H1 (cell line): Measurements from ENCODE around the gene DCBLD1. TPM values are rescaled to one million over a fixed set of nuclear protein-coding genes. Genes with fewer than 3 reads are reported as not detected.

Source experiments
- CTCF ChIA-PET: fragments of 300-600 bp; sonication (Branson Sonifier 250); formaldehyde crosslinking; loops from one replicate; lab custom pipeline; 2021; ENCODE audit not compliant: partially characterized antibody; lab: Charles Lee
- POLR2A ChIA-PET: fragments of 300-600 bp; sonication (Branson Sonifier 250); formaldehyde crosslinking; loops from one replicate; lab custom pipeline; 2021; ENCODE audit warnings: inconsistent platforms; ENCODE audit not compliant: partially characterized antibody; lab: Charles Lee
- DNase-seq, 2 experiments: peaks; one replicate each; pipeline versions ENCODE4 v3.0.0 to v3.0.0-alpha.2; 2010 to 2022; ENCODE audit warnings: low spot score in 2 of 2, low read depth in 1 of 2, mixed read lengths in 1 of 2
- FAIRE-seq: peaks from 2 replicates; lab custom pipeline; 2011; peaks lifted over from hg19 to GRCh38; lab: Jason Lieb, UNC
- H2AFZ ChIP-seq: 2 replicates; pipeline ENCODE4 v1.8.1; 2012; ENCODE audit warnings: low read length, inconsistent platforms
- H2AK5ac ChIP-seq: 2 replicates; pipeline ENCODE4 v1.6.1; 2013; ENCODE audit warnings: low read depth, low read length
- H2BK120ac ChIP-seq: replicated peaks from 2 replicates; pipeline ENCODE3; 2013; ENCODE audit warnings: low read depth, low read length, inconsistent platforms
- H2BK12ac ChIP-seq: 2 replicates; pipeline ENCODE4 v1.6.1; 2013; ENCODE audit warnings: low read depth, low read length
- H2BK15ac ChIP-seq: 2 replicates; pipeline ENCODE4 v1.6.1; 2013; ENCODE audit warnings: low read length
- H2BK20ac ChIP-seq: 2 replicates; pipeline ENCODE4 v1.6.1; 2013; ENCODE audit warnings: low read length
- H2BK5ac ChIP-seq: 2 replicates; pipeline ENCODE4 v1.6.1; 2013; ENCODE audit warnings: low read depth, low read length
- H3K14ac ChIP-seq: 2 replicates; pipeline ENCODE4 v1.6.1; 2013; ENCODE audit warnings: inconsistent platforms; ENCODE audit not compliant: insufficient read length
- H3K18ac ChIP-seq: 2 replicates; pipeline ENCODE4 v1.6.1; 2013; ENCODE audit warnings: low read length; ENCODE audit errors: extremely low read depth
- H3K23ac ChIP-seq: 2 replicates; pipeline ENCODE4 v1.6.1; 2013; ENCODE audit warnings: inconsistent platforms; ENCODE audit not compliant: insufficient read length
- H3K23me2 ChIP-seq: 2 replicates; pipeline ENCODE4 v1.6.1; 2013; ENCODE audit warnings: low read depth, low read length
- H3K27ac ChIP-seq: 2 replicates; pipeline ENCODE4 v1.6.1; 2011; ENCODE audit warnings: low read depth, low read length, inconsistent platforms
- H3K27me3 ChIP-seq, 4 experiments: replicated peaks in 1 of 4; 1 replicate in 1 of 4; 2 replicates in 3 of 4; pipeline versions ENCODE4 v1.6.1 to v1.8.1; 2011 to 2013; ENCODE audit warnings: low read length in 3 of 4, mild to moderate bottlenecking in 3 of 4, inconsistent platforms in 2 of 4, mixed read lengths in 2 of 4, moderate library complexity in 1 of 4; ENCODE audit not compliant: control insufficient read depth in 3 of 4, insufficient read depth in 3 of 4; ENCODE audit errors: extremely low read depth in 1 of 4
- H3K36me3 ChIP-seq, 4 experiments: 2 replicates each; pipeline versions ENCODE4 v1.6.1 to v1.8.1; 2011 to 2013; ENCODE audit warnings: mild to moderate bottlenecking in 4 of 4, low read length in 3 of 4, moderate library complexity in 2 of 4, control low read depth in 1 of 4, inconsistent platforms in 1 of 4; ENCODE audit not compliant: insufficient read depth in 4 of 4, control insufficient read depth in 2 of 4
- H3K4ac ChIP-seq: replicated peaks from 2 replicates; pipeline ENCODE3; 2013; ENCODE audit warnings: low read length, low read depth, mixed read lengths, inconsistent platforms; ENCODE audit not compliant: insufficient read length
- H3K4me1 ChIP-seq, 4 experiments: replicated peaks in 1 of 4; 1 replicate in 1 of 4; 2 replicates in 3 of 4; pipeline versions ENCODE4 v1.6.1 to v1.8.1; 2011 to 2013; ENCODE audit warnings: low read length in 3 of 4, inconsistent platforms in 2 of 4, mixed read lengths in 1 of 4; ENCODE audit not compliant: insufficient read depth in 4 of 4, control insufficient read depth in 3 of 4
- H3K4me2 ChIP-seq, 2 experiments: 2 replicates each; pipeline versions ENCODE4 v1.6.1 to v1.8.1; 2011 to 2013; ENCODE audit warnings: low read depth in 2 of 2, low read length in 2 of 2, control low read depth in 1 of 2, inconsistent platforms in 1 of 2, mild to moderate bottlenecking in 1 of 2; ENCODE audit not compliant: insufficient read depth in 1 of 2
- H3K4me3 ChIP-seq, 4 experiments: fragments of 200-600, 300-600 bp in 1 of 4; sonication (generic), shearing (Covaris generic), sonication (Bioruptor Twin) in 1 of 4; 2 replicates each; pipeline versions ENCODE4 v1.5.1 to v1.8.1; 2011 to 2016; ENCODE audit warnings: low read length in 4 of 4, low read depth in 3 of 4, control low read depth in 2 of 4, inconsistent platforms in 2 of 4, mild to moderate bottlenecking in 2 of 4, mixed read lengths in 1 of 4, moderate library complexity in 1 of 4; ENCODE audit not compliant: insufficient read depth in 2 of 4; ENCODE audit errors: extremely low read depth in 1 of 4
- H3K56ac ChIP-seq: replicated peaks from 2 replicates; pipeline ENCODE3; 2013; ENCODE audit warnings: low read depth, mild to moderate bottlenecking, mixed read lengths, low read length, inconsistent platforms; ENCODE audit not compliant: insufficient read length
- H3K79me1 ChIP-seq: 2 replicates; pipeline ENCODE4 v1.6.1; 2013; ENCODE audit warnings: low read depth, low read length, control low read depth
- H3K79me2 ChIP-seq, 2 experiments: 2 replicates each; pipeline versions ENCODE4 v1.6.1 to v1.8.1; 2012 to 2013; ENCODE audit warnings: low read length in 2 of 2, mild to moderate bottlenecking in 2 of 2, inconsistent platforms in 1 of 2; ENCODE audit not compliant: insufficient read depth in 2 of 2, control insufficient read depth in 1 of 2
- H3K9ac ChIP-seq, 4 experiments: replicated peaks in 1 of 4; 1 replicate in 1 of 4; 2 replicates in 3 of 4; pipeline versions ENCODE4 v1.6.1 to v1.8.1; 2011 to 2013; ENCODE audit warnings: low read depth in 3 of 4, low read length in 3 of 4, control low read depth in 2 of 4, mild to moderate bottlenecking in 2 of 4, moderate library complexity in 2 of 4, inconsistent platforms in 1 of 4; ENCODE audit errors: extremely low read depth in 1 of 4
- H3K9me3 ChIP-seq, 2 experiments: 2 replicates each; pipeline versions ENCODE4 v1.6.1 to v1.8.1; 2012 to 2013; ENCODE audit warnings: mild to moderate bottlenecking in 2 of 2, moderate library complexity in 2 of 2, control low read depth in 1 of 2, inconsistent platforms in 1 of 2, low read depth in 1 of 2, low read length in 1 of 2, mixed read lengths in 1 of 2; ENCODE audit not compliant: insufficient read depth in 2 of 2
- H4K20me1 ChIP-seq, 2 experiments: replicated peaks in 1 of 2; 2 replicates each; pipeline versions ENCODE3 to v1.8.1; 2011 to 2013; ENCODE audit warnings: inconsistent platforms in 2 of 2, low read length in 2 of 2, mild to moderate bottlenecking in 1 of 2; ENCODE audit not compliant: insufficient read depth in 2 of 2, control insufficient read depth in 1 of 2
- H4K5ac ChIP-seq: 2 replicates; pipeline ENCODE4 v1.6.1; 2013; ENCODE audit warnings: low read length, low read depth, mixed read lengths, inconsistent platforms; ENCODE audit not compliant: insufficient read length
- H4K8ac ChIP-seq: 2 replicates; pipeline ENCODE4 v1.8.0; 2013; ENCODE audit warnings: mild to moderate bottlenecking, moderate library complexity, low read length, inconsistent platforms; ENCODE audit not compliant: insufficient read depth; ENCODE audit errors: extremely low read depth
- H4K91ac ChIP-seq: replicated peaks from 2 replicates; pipeline ENCODE3; 2013; ENCODE audit warnings: low read length, mixed read lengths, inconsistent platforms; ENCODE audit not compliant: insufficient read length
- FOSL1 ChIP-seq: IDR thresholded peaks from 2 replicates; pipeline ENCODE4 v1.6.1; 2011; ENCODE audit warnings: mild to moderate bottlenecking, low read depth, low read length, moderate library complexity; ENCODE audit not compliant: insufficient read depth
- KDM4A ChIP-seq: IDR thresholded peaks from one replicate; pipeline ENCODE4 v1.7.1; 2012; ENCODE audit warnings: low read depth, mild to moderate bottlenecking, moderate library complexity, low read length, inconsistent platforms; ENCODE audit not compliant: severe bottlenecking
- KDM5A ChIP-seq: fragments of 200-600 bp; IDR thresholded peaks from 2 replicates; pipeline ENCODE4 v1.7.1; 2012; ENCODE audit warnings: mild to moderate bottlenecking, low read length, inconsistent platforms, mixed read lengths
- SAP30 ChIP-seq: fragments of 300-600 bp; sonication (generic); IDR thresholded peaks from 2 replicates; pipeline ENCODE4 v1.7.1; 2012; ENCODE audit warnings: low read length, moderate library complexity, mild to moderate bottlenecking, inconsistent platforms; ENCODE audit not compliant: insufficient read depth, insufficient replicate concordance
- SUZ12 ChIP-seq: fragments of 200-600 bp; sonication (generic); IDR thresholded peaks from 2 replicates; pipeline ENCODE4 v1.6.1; 2012; ENCODE audit warnings: mild to moderate bottlenecking, inconsistent platforms, low read length, moderate library complexity, mixed read lengths
- TAF7 ChIP-seq: optimal IDR thresholded peaks from 2 replicates; pipeline ENCODE3; 2011; ENCODE audit warnings: low read depth, mild to moderate bottlenecking, inconsistent platforms, low read length, moderate library complexity, borderline replicate concordance
- TEAD4 ChIP-seq: IDR thresholded peaks from 2 replicates; pipeline ENCODE4 v1.6.1; 2012; ENCODE audit warnings: low read depth, low read length, inconsistent platforms, mixed read lengths
- polyA plus RNA-seq, 7 experiments: library from polyadenylated mRNA; depleted of rRNA in 3 of 7; stranded (reverse) in 5 of 7; unstranded in 2 of 7; fragments of >200 nt in 5 of 7; fragments of 200-250 nt in 2 of 7; gene quantifications; 1 replicate in 5 of 7; 2 replicates in 1 of 7; 4 replicates in 1 of 7; pipeline versions ENCODE4 v1.2.1 to v1.2.3, GENCODE V29; 2011 to 2013; ENCODE audit warnings: missing spikeins in 2 of 7, mixed read lengths in 2 of 7
- total RNA-seq: library from RNA; stranded (reverse); fragmentation: NEBNext Ultra II Directional; extraction: Animal tissue kit (Norgen Biotek cat#: 25700); gene quantifications from 2 replicates; pipeline ENCODE4 v1.2.1, GENCODE V29; 2021
- TF ChIP-seq, protein P1 (sequence below): IDR thresholded peaks from 2 replicates; pipeline ENCODE4 v1.6.1; 2012; ENCODE audit warnings: low read length, inconsistent platforms

The DCBLD1 gene
- total and polyA plus RNA-seq, 2 of the 8 experiments (the other 6 are each of a cell fraction or from before 2014, with no cell fraction given) = 3.9 to 11.2 TPM

DNA sequence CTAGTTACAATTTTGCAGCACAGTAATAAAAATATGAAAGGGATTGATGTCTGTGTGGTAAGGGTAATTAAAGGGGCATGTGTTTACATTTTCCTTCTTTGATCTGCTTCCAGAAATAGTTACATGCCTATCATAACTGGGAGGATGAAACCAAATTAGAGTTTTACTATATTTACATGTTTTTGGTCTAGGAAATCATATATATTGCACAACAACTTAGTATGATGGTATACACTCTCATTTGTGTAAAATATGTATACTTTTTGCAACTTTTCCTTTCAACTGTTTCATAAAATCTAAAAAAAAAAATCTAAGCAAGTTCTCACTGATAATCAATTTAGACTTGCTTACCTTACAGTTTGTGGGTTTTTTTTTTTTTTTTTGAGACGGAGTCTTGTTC lies 32.2 kb downstream of the DCBLD1 start (continued):
- no peak for TF ChIP-seq KDM4A
- TF ChIP-seq, all 59 proteins: peak for 0

DNA sequence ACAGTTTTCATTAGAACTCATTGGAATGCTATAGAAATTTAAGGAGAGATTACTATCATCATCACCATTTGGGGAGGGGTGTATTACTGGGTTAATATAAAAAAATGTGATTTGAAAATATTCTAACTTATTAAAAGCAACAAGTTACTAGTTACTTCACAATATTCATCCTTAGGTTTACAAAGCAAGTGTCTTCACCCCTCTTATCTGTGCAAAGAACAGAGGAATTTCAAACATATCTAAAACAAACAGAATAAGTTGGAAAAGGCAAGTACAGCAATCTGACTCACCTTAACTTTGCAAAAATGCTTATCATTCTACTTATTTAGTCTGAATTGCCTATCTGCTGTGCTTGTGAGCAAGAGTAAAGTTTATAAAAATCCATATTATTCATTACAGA lies 32.9 kb downstream of the DCBLD1 start:
- H3K4me1 ChIP-seq = peaks cover 0 to 6% (median 0%) of the 10 kb centered on the region in 4 experiments; a peak in 2 of 7 replicates
- ChIA-PET POLR2A (no interaction called here), CTCF (interaction anchor here (0.7 kb wide), 1 partner anchor 187 kb away, joined by 3 read pairs; no protein-coding TSS in a partner anchor)
- H2AFZ ChIP-seq = no peak overlapping the region
- no peak overlapping the region for H4K8ac ChIP-seq
- H2BK15ac ChIP-seq = no peak overlapping the region
- no peak overlapping the region for H4K91ac ChIP-seq
- no peaks in the 10 kb centered on the region for H3K79me1 ChIP-seq
- no peaks in the 10 kb centered on the region for H3K9me3 ChIP-seq
- no peak overlapping the region for H4K5ac ChIP-seq
- no peak overlapping the region for H3K4me3 ChIP-seq
- H3K36me3 ChIP-seq = no peaks in the 10 kb centered on the region
- no peak overlapping the region for H2BK12ac ChIP-seq
- H3K56ac ChIP-seq = no peak overlapping the region
- FAIRE-seq (no peak), DNase-seq (no peak)
- no peak overlapping the region for H2AK5ac ChIP-seq
- H3K4me2 ChIP-seq = no peak overlapping the region
- no peak overlapping the region for H3K23ac ChIP-seq
- no peaks in the 10 kb centered on the region for H3K79me2 ChIP-seq
- H3K14ac ChIP-seq = no peak overlapping the region
- H2BK120ac ChIP-seq = no peak overlapping the region
- no peak overlapping the region for H3K18ac ChIP-seq
- H3K23me2 ChIP-seq = no peaks in the 10 kb centered on the region
- H3K4ac ChIP-seq = no peak overlapping the region
- no peaks in the 10 kb centered on the region for H4K20me1 ChIP-seq
- H2BK20ac ChIP-seq = no peak overlapping the region
- H3K27me3 ChIP-seq = no peaks in the 10 kb centered on the region
- H3K9ac ChIP-seq = no peak overlapping the region
- no peak overlapping the region for H3K27ac ChIP-seq
- H2BK5ac ChIP-seq = no peak overlapping the region
- TF ChIP-seq SAP30 (no peak), TEAD4 (no peak), SUZ12 (no peak), TAF7 (no peak), KDM5A (no peak), FOSL1 (no peak)
- TF ChIP-seq, protein P1, sequence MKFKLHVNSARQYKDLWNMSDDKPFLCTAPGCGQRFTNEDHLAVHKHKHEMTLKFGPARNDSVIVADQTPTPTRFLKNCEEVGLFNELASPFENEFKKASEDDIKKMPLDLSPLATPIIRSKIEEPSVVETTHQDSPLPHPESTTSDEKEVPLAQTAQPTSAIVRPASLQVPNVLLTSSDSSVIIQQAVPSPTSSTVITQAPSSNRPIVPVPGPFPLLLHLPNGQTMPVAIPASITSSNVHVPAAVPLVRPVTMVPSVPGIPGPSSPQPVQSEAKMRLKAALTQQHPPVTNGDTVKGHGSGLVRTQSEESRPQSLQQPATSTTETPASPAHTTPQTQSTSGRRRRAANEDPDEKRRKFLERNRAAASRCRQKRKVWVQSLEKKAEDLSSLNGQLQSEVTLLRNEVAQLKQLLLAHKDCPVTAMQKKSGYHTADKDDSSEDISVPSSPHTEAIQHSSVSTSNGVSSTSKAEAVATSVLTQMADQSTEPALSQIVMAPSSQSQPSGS = no peak
